MM.1S (cell line): ENCODE data around the gene FBXO22.

Experiments
- EZH2 ChIP-seq: fragments of 300-600 bp; sonication (generic); optimal IDR thresholded peaks from 2 replicates; pipeline ENCODE3; 2017; ENCODE audit warnings: low read depth, mild to moderate bottlenecking, antibody characterized with exemption, low read length, mixed read lengths
- TF ChIP-seq, protein P1 (sequence below): fragments of 300-600 bp; sonication (generic); IDR thresholded peaks from 2 replicates; pipeline ENCODE4 v1.5.1; 2016; ENCODE audit warnings: antibody characterized with exemption, low read length, mixed read lengths

DNA sequence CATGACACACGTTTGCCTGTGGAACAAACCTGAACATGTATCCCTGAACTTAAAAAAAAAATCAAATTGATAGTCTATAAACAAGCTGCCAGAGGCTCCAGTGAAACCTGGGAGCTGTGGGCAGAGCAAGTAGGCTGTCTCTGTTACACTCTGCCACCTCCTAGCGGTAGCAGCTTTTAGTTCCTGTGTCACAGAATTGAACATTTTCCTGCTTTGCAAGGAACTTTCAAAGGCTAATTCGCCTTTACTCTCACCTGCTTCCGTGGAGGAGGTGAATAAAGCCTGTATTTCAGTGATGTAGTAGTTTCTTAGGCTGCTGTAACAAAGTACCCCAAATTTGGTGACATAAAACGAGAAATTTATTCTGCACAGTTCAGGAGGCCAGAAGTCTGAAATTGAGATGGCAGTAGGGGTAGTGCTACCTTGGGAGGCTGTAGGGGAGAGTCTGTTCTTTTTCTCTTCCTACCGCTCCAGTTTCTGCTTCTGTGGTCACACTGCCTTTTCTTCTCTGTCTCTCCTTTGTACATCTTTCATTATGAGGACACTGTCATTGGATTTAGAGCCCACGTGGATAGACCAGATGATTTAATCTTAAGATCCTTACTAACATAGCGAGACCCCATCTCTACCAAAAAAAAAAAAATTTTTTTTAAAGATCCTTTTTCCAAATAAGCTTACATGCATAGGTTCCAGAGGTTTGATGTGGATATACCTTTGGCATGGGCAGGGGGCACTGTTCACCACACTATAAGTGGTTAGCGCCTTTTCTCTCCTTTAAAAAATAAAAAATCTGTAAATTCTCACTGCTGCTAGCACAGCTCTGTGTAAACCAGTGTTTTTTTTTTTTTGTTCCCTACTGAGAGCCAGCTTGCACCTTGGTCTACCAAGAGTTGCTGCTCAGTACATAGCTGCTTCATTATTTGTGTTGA, 25.3 kb downstream of the FBXO22 start:
- TF ChIP-seq, protein P1, sequence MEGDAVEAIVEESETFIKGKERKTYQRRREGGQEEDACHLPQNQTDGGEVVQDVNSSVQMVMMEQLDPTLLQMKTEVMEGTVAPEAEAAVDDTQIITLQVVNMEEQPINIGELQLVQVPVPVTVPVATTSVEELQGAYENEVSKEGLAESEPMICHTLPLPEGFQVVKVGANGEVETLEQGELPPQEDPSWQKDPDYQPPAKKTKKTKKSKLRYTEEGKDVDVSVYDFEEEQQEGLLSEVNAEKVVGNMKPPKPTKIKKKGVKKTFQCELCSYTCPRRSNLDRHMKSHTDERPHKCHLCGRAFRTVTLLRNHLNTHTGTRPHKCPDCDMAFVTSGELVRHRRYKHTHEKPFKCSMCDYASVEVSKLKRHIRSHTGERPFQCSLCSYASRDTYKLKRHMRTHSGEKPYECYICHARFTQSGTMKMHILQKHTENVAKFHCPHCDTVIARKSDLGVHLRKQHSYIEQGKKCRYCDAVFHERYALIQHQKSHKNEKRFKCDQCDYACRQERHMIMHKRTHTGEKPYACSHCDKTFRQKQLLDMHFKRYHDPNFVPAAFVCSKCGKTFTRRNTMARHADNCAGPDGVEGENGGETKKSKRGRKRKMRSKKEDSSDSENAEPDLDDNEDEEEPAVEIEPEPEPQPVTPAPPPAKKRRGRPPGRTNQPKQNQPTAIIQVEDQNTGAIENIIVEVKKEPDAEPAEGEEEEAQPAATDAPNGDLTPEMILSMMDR = peak; percentile 77
- TF ChIP-seq EZH2 = no peak
